Thoracic aorta (tissue), 2 donors: Measurements from ENCODE around the gene PRAMEF8. TPM values are rescaled to one million over a fixed set of nuclear protein-coding genes. Genes with fewer than 3 reads are reported as not detected.
"Not testable (repeated sequence)": the region's sequence is repeated elsewhere in the genome, so short reads cannot be mapped to it uniquely, and the experiment has no call there.

Experiments used
- ATAC-seq: fragments of 150-250 bp; one replicate; pipeline ENCODE4 v1.8.0; 2017; ENCODE audit warnings: low read depth; ENCODE audit not compliant: insufficient number of reproducible peaks, low FRiP score
- DNase-seq: peaks from one replicate; pipeline ENCODE4 v3.0.0-alpha.2; 2020; ENCODE audit warnings: low spot score
- H3K27ac ChIP-seq, 2 donors: fragments of 200-600 bp; sonication (generic); 1 replicate in 1 of 2; 2 replicates in 1 of 2; pipeline ENCODE4 v1.5.1; 2016; ENCODE audit warnings: mild to moderate bottlenecking in 2 of 2, moderate library complexity in 2 of 2
- H3K27me3 ChIP-seq: fragments of 200-600 bp; sonication (generic); replicated peaks from 2 replicates; pipeline ENCODE4 v1.6.0; 2016; ENCODE audit warnings: mild to moderate bottlenecking; ENCODE audit not compliant: insufficient read depth
- H3K36me3 ChIP-seq: fragments of 200-600 bp; sonication (generic); one replicate; pipeline ENCODE4 v1.5.1; 2016
- H3K4me1 ChIP-seq, 2 donors: fragments of 200-600 bp; sonication (generic); 1 replicate in 1 of 2; 2 replicates in 1 of 2; pipeline versions ENCODE4 v1.5.1 to v1.6.0; 2016; ENCODE audit warnings: low read depth in 2 of 2, mild to moderate bottlenecking in 1 of 2; ENCODE audit not compliant: control insufficient read depth in 1 of 2
- H3K4me3 ChIP-seq: fragments of 200-600 bp; sonication (generic); 2 replicates; pipeline ENCODE4 v1.5.1; 2016; ENCODE audit warnings: mild to moderate bottlenecking
- H3K9me3 ChIP-seq: fragments of 200-600 bp; sonication (generic); 2 replicates; pipeline ENCODE4 v1.5.1; 2016
- total RNA-seq, 2 donors: library from RNA; depleted of rRNA; stranded (reverse); fragments of >200 nt; gene quantifications; one replicate each; pipeline versions ENCODE4 v1.1.0 to v1.2.3, GENCODE V29; 2016

The PRAMEF8 gene
- not detected for total RNA-seq

DNA sequence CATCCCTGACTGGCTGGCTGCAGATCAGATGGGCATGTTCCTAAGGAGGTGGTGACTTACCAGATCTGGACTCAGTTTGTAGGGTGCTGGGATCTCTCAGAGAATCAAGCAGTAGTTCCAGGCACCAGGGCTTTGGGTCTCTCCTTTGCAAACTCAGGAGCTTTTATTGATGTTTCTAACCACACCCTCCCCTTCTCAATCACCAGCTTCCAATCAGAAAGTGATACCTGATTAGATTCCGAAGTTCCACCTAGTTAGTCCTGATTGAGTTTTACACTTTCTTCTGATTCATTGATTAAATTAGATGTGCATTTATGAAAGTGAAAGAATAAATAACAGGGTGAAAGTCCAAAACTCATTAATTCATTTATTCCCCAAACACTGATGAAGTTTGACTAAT, at the start of gene PRAMEF8:
Gene PRAMEF8 (minus strand): TSS at position 101 of the 400 bp plus-strand sequence. CDS start 1,046 bp downstream, outside the sequence.
- H3K9me3 ChIP-seq, H3K27ac ChIP-seq, H3K27me3 ChIP-seq, H3K36me3 ChIP-seq, DNase-seq, H3K4me1 ChIP-seq, ATAC-seq, H3K4me3 ChIP-seq: not testable (repeated sequence)

DNA sequence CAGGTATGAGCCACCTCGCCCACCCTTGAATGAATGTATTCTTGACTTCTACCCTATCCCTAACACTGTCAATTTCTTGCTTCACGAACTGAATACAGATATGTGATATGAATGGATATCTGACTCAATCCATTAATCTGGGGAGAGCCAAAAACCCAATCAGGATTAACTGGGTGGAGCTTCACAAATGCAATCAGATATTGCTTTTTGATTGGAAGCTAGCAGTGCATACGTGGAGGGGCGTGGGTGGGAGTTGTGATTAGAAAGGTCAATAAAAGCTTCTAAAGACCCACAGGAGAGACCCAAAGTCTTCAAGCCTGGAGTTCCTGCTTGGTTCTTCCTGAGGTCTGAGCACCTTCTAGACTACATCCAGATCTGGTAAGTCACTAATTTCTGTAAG, 30.3 kb upstream of the PRAMEF8 start, which contains the start of gene PRAMEF15:
Gene PRAMEF15 (plus strand): TSS at position 301 of the 400 bp plus-strand sequence. CDS start 2,827 bp downstream, outside the sequence.
- not testable (repeated sequence) for H3K27ac ChIP-seq, H3K27me3 ChIP-seq, H3K4me1 ChIP-seq, H3K36me3 ChIP-seq, H3K4me3 ChIP-seq, H3K9me3 ChIP-seq, ATAC-seq, DNase-seq

- not testable (repeated sequence) for DNase-seq
These were observed 18.3 kb upstream of the PRAMEF8 start, which contains the start of gene PRAMEF33 for GRCh38 chr1:13303239-13303638. TSS of gene PRAMEF33 (plus strand) at chr1:13303539. CDS start at chr1:13305955, 2,416 bp downstream.

DNA sequence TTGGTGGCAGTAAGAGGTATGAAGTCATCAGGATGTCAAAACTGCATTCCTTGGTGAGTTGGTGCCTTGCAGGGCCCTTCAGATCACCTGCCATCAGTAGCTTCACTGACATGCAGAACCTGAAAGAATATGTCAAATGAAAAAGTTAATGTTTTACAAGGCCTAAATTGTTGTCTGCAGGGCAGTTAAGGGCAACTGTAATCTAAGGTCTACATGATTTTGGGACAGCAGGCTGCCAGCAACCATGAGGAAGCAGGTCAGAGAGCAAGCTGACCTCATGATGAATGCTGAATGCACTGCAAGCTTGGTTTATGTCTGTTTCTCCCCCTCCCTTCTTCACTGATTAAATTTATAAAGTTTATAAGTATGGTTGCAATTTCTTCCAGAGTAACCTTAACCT, 17.3 kb upstream of the PRAMEF8 start:
- DNase-seq, H3K36me3 ChIP-seq, H3K27ac ChIP-seq, H3K4me1 ChIP-seq, H3K9me3 ChIP-seq, H3K27me3 ChIP-seq, ATAC-seq, H3K4me3 ChIP-seq: not testable (repeated sequence)

More at GRCh38 chr1:13303239-13303638, 18.3 kb upstream of the PRAMEF8 start, which contains the start of gene PRAMEF33:
- not testable (repeated sequence) for H3K36me3 ChIP-seq, ATAC-seq, H3K4me1 ChIP-seq, H3K27me3 ChIP-seq, H3K4me3 ChIP-seq, H3K27ac ChIP-seq, H3K9me3 ChIP-seq

- H3K4me1 ChIP-seq, H3K36me3 ChIP-seq, H3K27ac ChIP-seq, H3K4me3 ChIP-seq, DNase-seq, H3K27me3 ChIP-seq, ATAC-seq, H3K9me3 ChIP-seq: not testable (repeated sequence)
These were observed 13.8 kb upstream of the PRAMEF8 start for GRCh38 chr1:13298699-13299098.

DNA sequence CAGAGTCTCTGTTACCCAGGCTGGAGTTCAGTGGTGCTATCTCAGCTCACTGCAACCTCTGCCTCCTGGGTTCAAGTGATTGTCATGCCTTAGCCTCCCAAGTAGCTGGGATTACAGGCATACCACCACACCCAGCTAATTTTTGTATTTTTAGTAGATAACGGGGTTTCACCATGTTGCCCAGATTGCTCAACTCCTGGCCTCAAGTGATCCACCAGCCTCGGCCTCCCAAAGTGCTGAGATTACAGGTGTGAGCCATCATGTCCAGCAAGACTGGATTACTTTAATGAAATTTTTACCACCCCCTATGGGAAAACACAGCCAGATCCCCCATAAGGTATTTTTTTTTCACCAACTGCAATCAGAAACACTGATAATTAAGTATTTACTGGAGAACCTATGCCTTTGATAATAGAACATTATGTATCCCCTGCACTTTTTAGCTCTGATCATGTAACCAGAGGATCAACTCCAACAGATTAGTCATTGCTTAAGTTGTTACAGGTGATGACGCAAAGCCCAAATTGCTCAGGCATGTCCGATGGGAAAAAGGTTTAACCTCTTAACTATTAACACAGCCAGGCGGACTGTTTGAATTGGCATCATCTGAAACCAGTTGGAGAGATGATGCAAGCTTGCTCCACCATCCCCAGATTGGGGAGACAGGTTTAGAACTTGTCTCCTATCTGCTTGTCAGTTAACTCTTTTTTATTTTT, 12.4 kb upstream of the PRAMEF8 start:
- not testable (repeated sequence) for H3K9me3 ChIP-seq, H3K27ac ChIP-seq, ATAC-seq, H3K36me3 ChIP-seq, DNase-seq, H3K4me1 ChIP-seq, H3K27me3 ChIP-seq, H3K4me3 ChIP-seq

DNA sequence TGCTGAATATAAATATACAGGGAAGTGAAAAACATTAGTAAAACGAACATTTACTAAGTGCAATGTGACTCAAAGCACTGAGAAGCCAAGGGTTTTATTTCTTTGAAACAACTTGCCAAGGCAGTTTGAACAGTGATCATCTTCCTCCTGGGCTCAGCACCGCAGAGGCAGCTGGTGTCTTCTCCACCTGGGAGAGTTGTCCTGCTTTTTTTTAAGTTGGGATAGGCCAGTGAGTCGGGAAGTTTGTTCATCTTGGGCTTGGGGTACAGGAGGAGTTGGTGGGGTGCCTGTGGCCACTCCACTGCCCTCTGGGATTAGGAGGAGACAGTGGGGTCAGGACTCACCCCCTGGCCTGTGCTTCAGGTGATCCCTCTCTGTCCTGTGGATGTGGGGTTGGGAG, 4.1 kb upstream of the PRAMEF8 start:
- not testable (repeated sequence) for H3K4me1 ChIP-seq, H3K36me3 ChIP-seq, H3K4me3 ChIP-seq, H3K27me3 ChIP-seq, H3K27ac ChIP-seq, DNase-seq, H3K9me3 ChIP-seq, ATAC-seq

GRCh38 chr1:13279617-13280016, 5.3 kb downstream of the PRAMEF8 start:
- not testable (repeated sequence) for H3K9me3 ChIP-seq, H3K4me3 ChIP-seq, DNase-seq, H3K36me3 ChIP-seq, ATAC-seq, H3K4me1 ChIP-seq, H3K27me3 ChIP-seq, H3K27ac ChIP-seq

DNA sequence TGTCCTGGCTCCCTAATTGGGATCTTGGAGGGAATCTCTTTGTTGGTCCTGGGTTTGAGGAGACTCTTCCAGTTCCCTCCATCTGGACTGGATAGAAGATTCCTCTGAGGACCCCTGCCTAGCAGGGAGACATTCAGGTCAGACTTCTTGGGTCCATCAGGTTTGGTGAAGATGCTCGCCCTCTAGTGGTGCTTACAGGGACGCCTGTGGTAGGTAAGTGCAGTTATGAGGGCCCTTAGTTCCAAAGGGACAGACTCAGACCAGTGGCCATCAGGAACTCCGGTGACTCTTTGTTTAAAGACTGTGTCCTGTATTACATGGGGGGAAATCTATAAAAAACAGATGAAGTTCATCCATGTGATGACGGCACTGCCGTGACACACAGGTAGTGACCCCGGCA, 7.9 kb downstream of the PRAMEF8 start:
- H3K27me3 ChIP-seq, DNase-seq, H3K36me3 ChIP-seq, ATAC-seq, H3K4me1 ChIP-seq, H3K27ac ChIP-seq, H3K9me3 ChIP-seq, H3K4me3 ChIP-seq: not testable (repeated sequence)

GRCh38 chr1:13265124-13265523, 19.8 kb downstream of the PRAMEF8 start:
- not testable (repeated sequence) for H3K27ac ChIP-seq, H3K4me1 ChIP-seq, DNase-seq, H3K9me3 ChIP-seq, H3K27me3 ChIP-seq, H3K4me3 ChIP-seq, H3K36me3 ChIP-seq, ATAC-seq

GRCh38 chr1:13253898-13254297, 31.0 kb downstream of the PRAMEF8 start, which contains the start of gene PRAMEF5:
TSS of gene PRAMEF5 (plus strand) at chr1:13254198. CDS start at chr1:13259269, 5,071 bp downstream.
- H3K27me3 ChIP-seq, result not testable (repeated sequence)

DNA sequence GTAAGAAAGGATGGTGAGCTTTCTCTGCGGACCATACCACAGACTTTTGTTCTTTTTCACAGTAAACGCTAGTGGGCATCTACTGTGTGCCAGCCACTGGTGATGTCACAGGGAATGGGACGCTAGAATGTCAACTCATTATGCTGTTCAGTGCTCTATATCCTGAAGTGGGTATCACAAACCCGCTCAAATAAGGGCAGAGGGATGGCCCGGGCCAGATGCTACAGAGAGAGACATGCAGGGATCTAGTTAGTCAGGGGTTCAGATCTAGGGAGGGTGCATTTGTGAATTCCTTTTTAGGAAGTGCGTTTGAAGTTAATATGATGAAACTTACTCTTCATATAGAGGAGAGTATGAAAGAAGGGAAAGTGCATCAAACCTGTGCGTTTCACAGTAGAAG, 37.8 kb downstream of the PRAMEF8 start:
- H3K27me3 ChIP-seq, H3K36me3 ChIP-seq, H3K4me3 ChIP-seq, H3K4me1 ChIP-seq, H3K9me3 ChIP-seq, DNase-seq, H3K27ac ChIP-seq, ATAC-seq: not testable (repeated sequence)

More at GRCh38 chr1:13253898-13254297, 31.0 kb downstream of the PRAMEF8 start, which contains the start of gene PRAMEF5:
- H3K4me1 ChIP-seq, H3K27ac ChIP-seq, H3K4me3 ChIP-seq, ATAC-seq, H3K9me3 ChIP-seq, DNase-seq, H3K36me3 ChIP-seq: not testable (repeated sequence)

GRCh38 chr1:13246554-13246871, 38.4 kb downstream of the PRAMEF8 start:
- not testable (repeated sequence) for H3K9me3 ChIP-seq, H3K4me3 ChIP-seq, H3K36me3 ChIP-seq, ATAC-seq, H3K27me3 ChIP-seq, DNase-seq, H3K4me1 ChIP-seq, H3K27ac ChIP-seq
